DMS 273 (cell line): Measurements from ENCODE around the gene TOM1L2.

Experiments used
- DNase-seq: peaks from one replicate; lab custom pipeline; 2025; ENCODE audit not compliant: unreplicated experiment; lab: John Stamatoyannopoulos, UW

The TOM1L2 gene

DNA sequence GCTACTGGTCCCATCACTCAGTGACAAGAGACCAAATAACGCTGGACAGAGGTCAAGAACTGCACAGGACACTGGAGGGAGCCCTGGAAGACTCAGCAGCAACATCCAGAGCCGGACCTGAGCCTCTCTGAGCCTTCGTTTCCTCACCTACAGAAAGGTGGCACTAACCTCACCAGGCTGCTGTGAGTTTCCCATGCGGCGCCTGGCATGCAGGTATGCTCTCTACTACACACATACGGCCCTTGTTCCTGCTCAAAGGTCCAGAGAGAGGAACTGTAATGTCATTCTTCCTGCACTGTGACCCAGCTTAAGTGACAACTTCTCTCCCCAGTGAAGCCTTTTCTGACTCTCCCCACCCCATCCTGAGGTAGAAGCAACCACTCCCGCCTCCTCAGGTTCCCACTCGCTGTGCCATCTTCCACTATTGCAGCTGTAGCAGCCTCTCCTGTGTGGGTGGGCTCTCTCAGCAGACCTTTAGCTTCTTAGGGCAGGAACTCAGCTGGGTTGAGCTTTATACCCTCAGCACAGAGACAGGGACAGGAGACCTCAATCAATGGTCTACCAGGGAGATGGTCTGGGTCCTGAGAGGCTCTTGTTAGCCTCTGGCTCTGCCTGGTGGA is 91.5 kb downstream of the TOM1L2 start:
- no peak for DNase-seq

DNA sequence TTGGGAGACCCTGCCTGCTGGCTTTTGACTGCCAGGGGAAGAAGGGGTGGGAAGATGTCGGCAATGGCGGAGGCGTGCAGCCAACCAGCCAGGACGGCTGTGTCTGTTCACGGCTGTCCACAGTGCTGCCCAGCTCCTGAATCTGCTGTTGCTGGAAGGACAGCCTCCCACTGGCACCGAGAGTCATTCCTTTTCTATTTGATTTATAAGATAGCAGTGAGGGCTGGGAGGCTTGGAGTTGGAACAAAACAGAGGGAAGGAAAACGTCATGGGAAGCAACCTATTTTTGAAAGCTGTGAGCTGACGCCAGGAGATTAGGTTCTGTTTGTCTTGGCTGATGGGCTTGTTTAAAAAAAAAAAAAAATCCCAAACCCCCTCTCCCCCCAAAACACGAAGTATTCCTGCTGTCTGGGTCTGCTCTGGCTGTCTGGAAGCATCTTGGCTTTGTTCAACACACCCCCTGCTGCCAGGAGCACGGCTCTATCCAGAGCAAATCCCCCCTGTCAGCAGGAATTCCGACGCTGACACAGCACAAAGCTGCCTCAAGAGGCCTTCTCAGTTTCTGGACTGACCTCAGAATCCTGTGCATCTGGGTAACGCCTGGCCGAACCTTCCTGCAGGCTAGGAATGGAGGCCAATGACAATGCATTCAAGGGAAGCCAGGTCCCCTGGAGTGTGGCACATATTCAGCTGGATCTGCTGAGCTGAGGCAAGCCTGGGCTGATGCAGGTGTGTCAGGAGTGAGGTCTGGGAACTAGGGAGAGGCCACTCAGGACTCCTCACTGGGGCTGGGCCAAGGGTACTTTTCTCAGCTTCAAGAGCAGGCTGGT is 94.5 kb downstream of the TOM1L2 start:
- DNase-seq, result peak; percentile 42

DNA sequence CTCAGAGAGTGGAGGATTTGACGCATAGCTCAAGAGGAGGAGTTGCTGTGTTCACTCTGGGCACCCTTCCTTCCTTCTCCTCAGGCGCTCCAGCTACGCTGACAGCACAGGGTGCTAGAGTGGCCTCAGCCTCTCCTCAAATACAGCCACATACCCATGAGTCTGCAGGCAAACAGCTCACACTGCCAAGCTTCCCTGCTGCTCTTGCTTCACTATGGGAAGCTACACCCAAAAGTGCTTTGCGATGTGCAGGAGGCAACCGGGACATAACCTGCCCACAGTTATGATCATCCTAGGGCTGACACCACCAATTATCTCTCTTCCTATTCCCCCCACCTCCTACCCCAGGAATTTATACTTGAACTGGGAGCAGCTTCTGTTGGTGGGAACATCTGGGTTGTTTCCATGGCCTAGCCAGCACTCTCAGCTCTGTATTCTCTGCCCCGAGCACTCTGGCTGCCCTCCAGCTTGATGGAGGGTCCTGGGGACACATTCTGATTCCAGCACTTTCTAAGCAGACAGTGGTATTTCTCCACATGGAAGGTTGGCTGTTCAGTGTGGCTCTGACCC is 95.2 kb downstream of the TOM1L2 start:
- no peak for DNase-seq

DNA sequence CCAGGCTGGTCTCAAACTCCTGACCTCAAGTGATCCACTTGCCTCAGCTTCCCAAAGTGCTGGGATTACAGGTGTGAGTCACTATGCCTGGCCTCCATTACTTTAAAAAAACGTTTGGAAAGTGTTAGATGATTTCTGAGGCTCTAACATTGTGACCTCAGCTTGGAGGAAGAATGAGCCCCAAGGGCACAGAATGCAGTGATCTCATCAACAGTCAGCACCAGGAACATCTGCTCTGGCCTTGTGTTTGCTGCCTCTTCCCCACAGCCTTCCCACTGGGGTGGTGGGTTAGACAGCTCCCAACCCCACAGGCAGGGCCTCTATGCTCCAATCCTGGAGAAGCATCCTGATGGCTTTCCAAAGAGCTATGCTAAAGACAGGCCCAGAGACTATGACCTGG is 97.7 kb downstream of the TOM1L2 start:
- peak; percentile 62 for DNase-seq

DNA sequence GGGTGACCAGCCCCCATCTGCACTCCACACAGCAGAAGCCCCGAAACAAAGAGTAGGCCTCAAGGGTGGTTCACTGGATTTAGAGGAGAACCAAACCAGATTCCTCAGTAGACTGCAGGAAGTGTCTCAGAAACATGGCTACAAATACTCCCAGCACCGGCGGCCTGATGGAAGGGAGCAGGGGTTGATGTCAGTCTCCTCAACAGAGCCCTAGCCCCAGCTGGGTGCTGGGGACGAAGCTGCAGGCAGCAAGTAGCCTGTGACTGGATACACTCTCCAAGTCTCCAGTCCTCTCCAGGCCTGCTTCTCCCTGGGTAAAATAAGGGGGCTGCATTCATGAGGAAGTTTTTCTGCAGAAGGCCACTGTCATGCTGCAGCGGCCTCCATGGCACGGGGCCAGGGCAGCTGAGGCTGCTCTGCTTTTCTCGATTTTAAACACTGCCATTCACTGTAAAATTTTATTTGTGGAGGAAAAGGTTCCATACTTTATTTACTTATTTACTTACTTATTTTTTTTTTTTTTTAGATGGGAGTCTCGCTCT is 98.7 kb downstream of the TOM1L2 start:
- no peak for DNase-seq

DNA sequence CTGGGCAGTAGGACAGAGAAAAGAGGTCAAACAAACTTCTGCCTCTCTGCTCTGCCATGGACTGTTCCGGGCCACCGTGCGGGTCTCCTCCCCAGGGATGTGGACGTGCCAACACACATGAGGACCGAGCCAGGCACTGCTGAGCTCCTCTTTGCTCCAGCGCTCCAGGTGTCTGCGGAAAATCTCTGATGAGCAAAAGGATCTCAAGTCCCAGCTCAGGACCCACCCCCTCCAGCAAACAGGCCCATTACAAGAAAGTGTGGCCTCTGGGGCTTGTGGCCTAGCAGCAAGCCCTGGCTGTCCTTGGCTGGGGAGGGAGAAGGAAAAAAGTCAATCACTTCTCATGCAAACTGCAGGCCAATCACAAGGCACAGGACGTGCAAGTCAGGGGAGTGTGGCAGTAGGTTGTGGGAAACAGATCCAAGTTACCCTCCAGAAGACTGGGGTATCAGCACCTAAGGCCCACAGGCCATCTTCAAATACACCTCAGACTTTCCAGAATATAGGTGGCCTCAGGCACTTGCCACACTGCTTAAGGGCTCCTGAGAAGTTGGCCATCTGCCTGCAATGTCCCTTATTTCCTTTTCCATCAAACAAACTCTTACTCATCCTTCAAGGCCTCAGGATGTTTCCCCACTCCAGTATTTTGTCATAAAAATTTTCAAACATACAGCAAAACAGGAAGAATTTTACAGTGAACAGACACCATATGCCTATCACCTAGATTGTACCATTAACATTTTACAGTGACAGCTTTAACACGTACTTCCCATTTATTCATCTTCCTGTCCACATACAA is 99.5 kb downstream of the TOM1L2 start:
- DNase-seq, result no peak

DNA sequence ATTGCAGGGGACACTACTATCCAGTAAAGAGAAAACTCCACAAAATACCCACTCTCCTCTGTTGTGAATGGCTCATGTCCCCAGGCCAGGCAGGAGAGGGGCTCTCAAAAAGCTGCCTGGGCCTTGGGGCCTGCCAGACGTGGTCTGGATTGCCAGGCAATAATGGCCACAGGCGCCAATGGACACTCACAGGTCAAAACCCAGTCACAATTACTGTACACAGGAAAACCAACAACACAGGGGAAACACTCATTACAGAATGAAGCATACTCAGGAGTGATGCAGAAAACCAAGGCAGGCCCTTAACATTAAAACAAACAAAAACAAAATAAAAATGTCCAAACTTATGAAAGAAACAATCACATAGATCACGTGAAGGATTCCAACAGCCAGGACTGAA is 100.3 kb downstream of the TOM1L2 start:
- no peak for DNase-seq

DNA sequence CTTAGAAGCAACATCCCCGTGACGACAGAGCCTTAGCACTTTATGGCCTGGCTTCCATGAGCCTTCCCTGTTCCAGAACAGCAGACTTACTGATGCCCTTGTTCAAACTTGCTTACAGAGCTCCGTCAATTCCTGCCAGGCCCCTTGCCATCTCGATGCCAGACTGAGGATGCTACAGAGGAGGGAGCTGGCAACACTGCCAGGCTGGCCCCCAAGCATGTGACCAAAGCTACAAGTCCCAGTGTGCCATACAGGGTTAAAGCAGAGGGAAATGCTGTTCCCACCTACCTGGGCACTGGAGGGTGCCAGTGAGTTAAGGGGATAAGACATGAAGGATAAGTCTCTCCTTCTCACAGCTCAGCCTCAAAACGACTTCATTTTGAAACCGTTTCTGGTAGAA is 102.0 kb downstream of the TOM1L2 start:
- DNase-seq, result no peak

DNA sequence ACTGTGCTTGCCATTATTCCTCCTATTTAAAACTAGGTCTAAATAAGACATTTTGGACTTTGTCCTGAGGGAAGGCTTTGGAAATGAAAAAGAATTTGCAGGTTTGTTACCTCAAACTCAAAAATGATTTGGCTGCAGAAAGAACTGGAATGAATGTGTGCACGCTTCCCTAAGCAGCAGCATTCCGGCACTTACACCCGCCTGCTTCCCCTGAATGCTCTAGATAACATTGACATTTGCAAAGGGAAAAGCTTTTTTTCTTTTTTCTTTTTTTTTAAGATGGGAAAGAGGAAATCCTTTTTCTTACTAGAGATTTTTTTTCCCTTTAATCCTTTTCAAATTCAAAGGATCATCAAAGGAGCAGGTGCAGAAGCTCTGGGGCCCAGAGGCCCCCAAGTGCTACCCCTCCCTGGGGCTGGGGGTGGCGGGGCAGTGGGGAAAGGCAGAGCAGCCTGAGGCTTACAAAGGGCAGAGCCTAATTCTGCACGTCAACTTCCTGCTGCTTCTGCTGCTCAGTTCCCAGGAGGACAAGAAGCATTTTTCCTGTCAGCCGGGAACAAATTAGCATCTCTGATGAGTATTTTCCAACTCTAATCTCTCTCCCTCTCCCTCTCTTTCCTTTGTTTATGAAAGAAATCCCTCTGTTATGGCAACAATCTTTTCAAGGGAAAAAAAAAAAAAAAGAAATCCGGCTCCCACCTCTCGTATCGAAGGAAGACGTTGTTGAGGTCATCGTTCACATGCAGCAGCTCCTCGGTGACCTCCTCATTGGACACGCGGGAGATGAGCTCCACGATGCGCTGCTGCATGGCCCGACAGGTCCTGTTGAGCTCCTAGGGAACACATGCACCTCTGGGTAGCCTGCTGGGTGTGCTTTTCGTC is 103.3 kb downstream of the TOM1L2 start:
- DNase-seq, result no peak

DNA sequence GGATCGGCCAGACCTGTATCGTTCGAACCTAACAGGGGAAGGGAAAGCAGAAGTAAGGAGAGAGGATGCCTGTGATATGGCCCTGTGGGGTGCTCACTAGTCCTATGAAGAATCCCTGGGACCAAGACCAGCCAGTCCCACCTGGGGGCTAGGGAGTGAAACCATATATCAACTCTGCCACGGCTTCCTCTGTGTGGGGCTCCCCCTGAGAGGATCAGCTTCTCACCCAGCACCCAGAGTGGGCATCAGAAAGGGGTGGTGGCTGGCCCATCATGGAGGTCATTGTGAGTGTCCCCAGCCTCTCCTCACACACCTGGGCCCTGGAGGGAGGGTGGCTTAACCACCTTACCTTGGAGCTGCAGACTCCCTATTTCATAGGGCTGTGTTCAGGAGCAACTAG is 105.3 kb downstream of the TOM1L2 start:
- no peak for DNase-seq

DNA sequence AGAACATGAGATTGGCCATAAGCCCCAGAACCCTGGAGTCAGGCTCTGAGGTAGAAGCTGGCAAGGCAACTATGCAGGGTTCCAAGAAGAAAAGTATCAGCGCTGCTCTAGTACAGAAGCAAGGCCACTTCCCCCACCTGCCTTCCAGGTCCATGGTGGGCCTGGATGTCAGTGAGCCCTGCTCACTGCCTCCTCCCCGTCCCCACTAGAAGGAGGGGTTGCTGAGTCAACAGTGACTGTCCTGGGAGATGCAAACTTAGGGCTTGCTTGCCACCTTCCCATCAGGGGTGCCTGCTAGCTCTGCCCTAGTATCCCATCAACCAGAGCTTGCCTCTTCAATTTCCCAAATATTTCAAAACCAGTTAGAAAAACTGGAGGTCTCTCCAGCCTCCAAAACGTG is 105.8 kb downstream of the TOM1L2 start:
- DNase-seq, result no peak

DNA sequence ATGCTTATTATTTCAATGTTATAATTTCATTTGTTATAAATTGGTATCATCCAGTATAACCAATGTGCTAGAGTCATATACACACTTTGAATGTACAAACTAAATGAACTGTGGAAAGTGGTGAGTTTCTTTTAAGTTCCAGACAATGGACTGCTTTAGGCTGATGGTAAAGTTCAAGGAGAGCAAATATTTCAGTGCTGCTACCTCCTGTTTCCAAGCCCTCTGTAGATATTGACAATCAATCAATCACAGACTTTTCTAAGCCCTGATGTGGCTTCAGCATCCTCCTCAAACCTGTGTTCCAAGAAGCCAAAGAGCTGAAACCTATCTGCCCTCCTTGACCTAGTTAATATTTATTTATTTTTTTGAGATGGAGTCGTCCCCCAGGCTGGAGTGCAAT is 107.2 kb downstream of the TOM1L2 start:
- no peak for DNase-seq

DNA sequence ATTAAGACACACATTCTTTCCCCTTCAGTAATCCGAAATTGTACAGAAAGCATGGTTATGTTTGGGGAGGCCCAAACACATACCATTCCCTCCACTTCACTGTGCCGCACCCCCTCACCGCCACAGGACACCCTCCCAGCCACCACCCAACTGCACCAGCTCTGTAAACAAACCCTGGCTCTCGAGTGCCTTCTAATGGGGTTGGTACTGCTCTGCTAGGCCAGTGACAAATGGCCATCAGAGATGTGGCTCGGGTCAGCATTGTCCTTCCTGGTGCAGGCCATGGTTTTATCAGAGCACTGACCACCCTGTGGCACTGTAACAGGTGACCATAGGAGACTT is 111.5 kb downstream of the TOM1L2 start:
- no peak for DNase-seq

DNA sequence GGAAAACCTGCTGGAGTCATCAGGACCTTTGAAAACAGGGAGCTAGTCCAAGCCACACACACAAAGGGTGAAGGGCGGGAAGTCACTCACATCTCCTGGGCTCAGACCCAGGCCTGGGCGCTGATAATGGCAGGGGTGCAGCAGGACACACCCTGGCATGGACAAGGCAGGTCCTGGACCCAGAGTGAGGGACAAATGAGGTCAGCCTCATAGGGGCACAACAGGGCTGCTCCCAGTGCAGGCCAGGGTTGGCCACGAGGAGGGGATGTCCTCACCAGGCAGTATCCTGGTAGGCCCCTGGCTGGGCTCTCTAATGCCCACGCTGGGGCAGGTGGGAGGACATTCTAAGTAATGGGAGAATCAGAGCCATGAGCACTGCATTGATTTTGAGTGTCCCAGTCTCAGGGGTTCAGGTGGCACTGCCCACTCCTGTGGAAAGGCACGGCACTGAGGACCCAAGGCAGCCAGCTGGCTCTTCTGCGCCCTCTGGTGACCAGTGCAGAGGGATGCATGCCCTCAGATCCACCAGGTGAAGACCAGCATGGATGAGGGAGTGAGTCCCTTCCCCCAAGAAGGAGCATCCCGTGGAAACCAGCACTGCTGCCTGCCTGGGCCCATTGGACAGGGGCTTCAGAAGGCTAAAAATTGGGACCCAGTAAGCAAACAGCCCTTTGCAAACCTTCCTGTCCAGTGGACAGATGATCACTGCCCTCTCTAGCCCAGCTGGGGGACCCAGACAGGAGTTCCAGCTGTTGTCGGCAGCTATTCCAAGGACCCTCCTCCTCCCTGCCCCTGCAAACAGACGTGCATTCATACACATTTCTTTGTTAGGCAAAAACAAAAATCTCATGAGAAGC is 112.1 kb downstream of the TOM1L2 start:
- peak; percentile 65 for DNase-seq

DNA sequence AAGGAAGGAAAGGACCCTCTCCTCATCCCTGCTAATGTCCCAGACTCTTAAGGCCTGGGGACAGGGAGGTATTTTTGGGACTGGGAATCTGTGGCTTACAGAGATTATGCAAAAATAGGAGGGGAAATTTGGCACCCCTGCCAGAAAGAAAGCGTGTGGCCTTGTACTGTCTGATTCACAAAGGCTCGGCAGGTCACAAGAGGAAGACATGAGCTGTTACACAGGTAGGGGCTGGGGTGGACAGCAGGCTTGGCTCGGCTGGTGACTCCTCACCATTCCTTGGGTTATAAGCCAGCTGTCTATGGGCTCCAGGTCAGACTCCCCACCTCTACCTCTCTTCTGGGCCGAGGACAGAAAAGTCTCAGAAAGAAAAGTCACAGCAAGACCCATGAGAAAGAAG is 114.7 kb downstream of the TOM1L2 start:
- no peak for DNase-seq

DNA sequence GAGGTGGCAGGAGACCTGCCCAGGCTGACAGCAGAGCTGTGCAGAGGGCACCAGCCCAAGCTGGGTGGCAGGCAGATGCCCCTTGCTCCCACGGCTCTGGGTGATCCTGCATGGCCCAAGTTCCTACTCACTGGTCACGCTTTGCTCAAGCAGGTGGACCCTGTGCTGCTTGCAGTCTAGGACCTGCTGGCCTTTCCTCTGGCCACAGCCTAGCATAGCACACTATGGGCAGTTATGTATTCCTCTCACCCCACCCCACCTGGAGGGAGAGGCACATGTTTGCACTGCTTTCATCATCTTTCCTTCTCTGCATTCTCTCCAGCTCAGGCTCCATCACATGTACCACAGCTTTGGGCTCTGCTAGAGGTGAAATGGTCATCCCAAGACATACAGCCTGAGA is 115.8 kb downstream of the TOM1L2 start:
- no peak for DNase-seq

DNA sequence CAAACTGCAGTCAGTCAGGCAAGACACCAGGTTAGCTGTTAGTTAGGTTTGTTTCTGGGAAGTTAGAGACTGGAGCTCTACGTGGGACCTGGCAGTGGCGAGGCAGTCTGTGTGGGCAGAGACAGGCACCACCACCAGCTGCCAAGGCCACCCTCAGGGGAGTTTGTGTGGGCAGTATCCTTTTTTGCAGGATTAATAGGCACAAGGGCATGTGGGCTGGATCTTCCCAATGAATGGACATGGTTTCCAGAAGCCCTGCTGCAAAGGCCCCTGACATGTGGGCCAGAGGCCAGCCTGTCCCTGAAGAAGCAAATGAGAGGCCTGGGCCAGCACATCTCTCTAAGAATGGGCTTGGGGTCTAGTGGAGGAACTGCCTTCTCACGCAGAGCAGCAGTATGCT is 116.2 kb downstream of the TOM1L2 start:
- DNase-seq, result peak; percentile 49

DNA sequence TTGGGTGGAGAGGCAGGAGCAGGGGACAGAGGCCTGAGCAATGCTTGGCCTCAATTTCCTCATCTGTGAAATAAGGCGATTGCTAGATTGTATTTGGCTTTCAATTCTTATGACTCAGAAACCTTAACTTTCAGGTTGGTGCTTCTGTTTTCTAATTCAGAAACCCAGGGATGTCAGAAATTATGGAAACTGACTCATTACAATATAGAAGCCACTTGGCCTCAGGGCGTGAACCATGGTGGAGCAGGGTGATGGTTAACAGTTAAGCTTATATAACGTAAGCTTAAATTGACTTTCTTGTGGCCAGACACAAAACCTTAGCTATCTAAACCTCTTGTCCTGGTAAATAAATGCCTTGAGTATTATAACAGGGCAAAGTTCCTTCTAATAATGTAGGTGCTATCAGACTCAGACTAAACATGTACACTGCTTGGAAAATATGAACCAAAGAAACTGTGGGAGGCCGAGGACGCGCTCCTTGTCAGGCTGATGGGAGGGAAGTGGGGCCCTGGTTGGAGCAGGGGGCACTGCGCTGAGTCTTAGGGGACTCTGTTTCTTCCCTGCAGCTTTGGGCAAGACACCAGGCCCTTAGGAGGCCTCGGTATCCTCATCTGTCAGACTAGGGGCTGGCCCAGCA is 118.3 kb downstream of the TOM1L2 start:
- no peak for DNase-seq

DNA sequence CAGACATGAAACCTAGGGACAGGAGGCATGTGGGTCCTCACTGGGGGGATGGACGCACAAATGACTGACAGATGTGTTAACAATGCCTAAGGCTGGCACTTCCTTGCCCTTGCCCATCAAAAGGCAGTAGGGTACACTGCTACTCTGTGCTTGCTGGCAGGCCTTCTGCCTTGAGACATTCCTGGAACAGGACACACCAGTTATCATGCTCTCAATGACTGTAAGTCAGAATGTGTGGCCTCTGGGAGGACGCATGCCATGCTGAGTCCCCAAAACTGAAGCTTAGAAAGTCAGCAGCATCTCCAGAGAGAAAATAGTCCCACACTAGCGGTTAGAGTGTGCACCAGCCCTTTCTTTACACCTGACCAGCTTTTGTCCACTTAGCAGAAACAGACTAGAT is 119.3 kb downstream of the TOM1L2 start:
- no peak for DNase-seq
